Heart left ventricle (tissue), 16 donors: ENCODE measurements around the gene ARF1. TPM values are rescaled to one million over a fixed set of nuclear protein-coding genes. Genes with fewer than 3 reads are reported as not detected.

Source experiments
- ATAC-seq, 4 donors: fragments of 200-7000 bp; cut with Tn5 transposase; one replicate each; pipeline ENCODE4 v1.9.1; 2020 to 2022; ENCODE audit warnings: moderate library complexity in 4 of 4, mild to moderate bottlenecking in 3 of 4, moderate number of reproducible peaks in 1 of 4
- DNase-seq, 5 donors: peaks; one replicate each; pipeline ENCODE4 v3.0.0-alpha.2; 2020
- H3K27ac ChIP-seq, 12 donors: fragments of 200-600 bp; sonication (generic) in 4 of 12; one replicate each; pipeline versions ENCODE4 v1.5.0 to v1.8.0; 2016 to 2022; ENCODE audit warnings: mild to moderate bottlenecking in 2 of 12
- H3K27me3 ChIP-seq, 9 donors: fragments of 200-600 bp; sonication (generic) in 2 of 9; one replicate each; pipeline versions ENCODE4 v1.5.1 to v1.8.0; 2016 to 2022; ENCODE audit warnings: mild to moderate bottlenecking in 3 of 9
- H3K36me3 ChIP-seq, 9 donors: fragments of 200-600 bp; sonication (generic) in 2 of 9; one replicate each; pipeline versions ENCODE4 v1.5.0 to v1.8.0; 2018 to 2022; ENCODE audit warnings: mild to moderate bottlenecking in 2 of 9
- H3K4me1 ChIP-seq, 12 donors: fragments of 200-600 bp; sonication (generic) in 4 of 12; one replicate each; pipeline versions ENCODE4 v1.5.0 to v1.8.0; 2016 to 2022; ENCODE audit warnings: mild to moderate bottlenecking in 3 of 12
- H3K4me3 ChIP-seq, 12 donors: fragments of 200-600 bp; sonication (generic) in 4 of 12; one replicate each; pipeline versions ENCODE4 v1.5.0 to v1.8.0; 2017 to 2022; ENCODE audit warnings: mild to moderate bottlenecking in 9 of 12, moderate library complexity in 4 of 12
- H3K9me3 ChIP-seq, 12 donors: fragments of 200-600 bp; sonication (generic) in 4 of 12; one replicate each; pipeline versions ENCODE4 v1.5.0 to v1.8.0; 2016 to 2022; ENCODE audit warnings: mild to moderate bottlenecking in 1 of 12
- CTCF ChIP-seq, 12 donors: fragments of 200-600 bp; sonication (generic) in 4 of 12; IDR thresholded peaks; one replicate each; pipeline versions ENCODE4 v1.5.0 to v1.8.0; 2018 to 2022; ENCODE audit warnings: antibody characterized with exemption in 12 of 12, mild to moderate bottlenecking in 5 of 12
- POLR2A ChIP-seq, 2 donors: fragments of 450-650 bp; IDR thresholded peaks; one replicate each; pipeline ENCODE4 v1.6.1; 2017; ENCODE audit warnings: antibody characterized with exemption in 2 of 2, mild to moderate bottlenecking in 2 of 2, moderate library complexity in 2 of 2
- WGBS, 4 donors: extraction: QIAGEN DNeasy Blood & Tissue Kit in 2 of 4; methylation state at CpG; one replicate each; pipeline versions ENCODE4 v1.1.5 to v1.1.7; 2013 to 2018; 5-methylcytosine and 5-hydroxymethylcytosine counted together
- intact Hi-C, 10 donors: fragments of 100-400 bp; cut with DNase I; formaldehyde crosslinking; loops; one replicate each; pipeline versions ENCODE4 v1.11.1 to v1.14.2; 2022
- polyA plus RNA-seq, 2 donors: library from polyadenylated mRNA; stranded (reverse); fragments of 200-250 nt; gene quantifications; one replicate each; pipeline ENCODE4 v1.2.3, GENCODE V29; 2013
- total RNA-seq, 9 donors: library from RNA; depleted of rRNA in 2 of 9; stranded (reverse); fragments of >200 nt in 2 of 9; fragmentation: NEBNext Ultra II Directional in 3 of 9; extraction: Animal tissue kit (Norgen Biotek cat#: 25700) in 3 of 9; gene quantifications; one replicate each; pipeline versions ENCODE4 v1.1.0 to v1.2.4, GENCODE V29; 2016 to 2023
- donor health status: ischemic (EF 13 %, LVEDD 7.1; RV severe dilation, severe dysfunction).
- donor health status: healthy with polysubstance abuse.
- donor health status: DM: no; HTN: yes; CAD: no.
- donor health status: DM: no; HTN: no; CAD: no.
- donor health status: ischemic (EF 25% LVEDD 6.9; RV normal size, moderate dysfunction).
- donor health status: ischemic (EF 25% LVEDD 5.7; RV mildly dilated, moderate dysfunction).
- donor health status: healthy.
- donor health status: DM: yes; HTN: yes; CAD: no.
- donor health status: ischemic (EF 35%, LVEDD 5.7; RV mildly dilated, moderate dysfunction).
- donor health status: nonischemic (EF 11% LVEDD 7.7; RV severe dilation, severe dysfunction).
- donor health status: DM: yes; HTN: yes; CAD: no.
- donor health status: PGD.
- donor health status: ischemic (EF 29% LVEDD 5.4; RV normal size, mild dysfunction).
- donor health status: nonischemic (EF 23%, LVEDD 6.1; RV moderate dilation, normal function).

The ARF1 gene
- total and polyA plus RNA-seq, 11 donors = 217 to 580 (median 310) TPM

GRCh38 chr1:228042508-228042907 is 40.0 kb upstream of the ARF1 start:
- H3K9me3 ChIP-seq = no peaks in the 10 kb centered on the region
- intact Hi-C loops = no loop called here
- DNase-seq (no peak), ATAC-seq (no peak)
- H3K36me3 ChIP-seq = no peaks in the 10 kb centered on the region
- no peak overlapping the region for H3K4me3 ChIP-seq
- peaks cover 0 to 8% (median 2%) of the 10 kb centered on the region in 12 donors for H3K4me1 ChIP-seq
- peaks cover 6 to 31% (median 23%) of the 10 kb centered on the region in 9 donors for H3K27me3 ChIP-seq
- no peak for TF ChIP-seq POLR2A (IDR thresholded peaks at IDR 0.05)
- TF ChIP-seq CTCF (IDR thresholded peaks at IDR 0.05) = no peak
- no peak overlapping the region for H3K27ac ChIP-seq

DNA sequence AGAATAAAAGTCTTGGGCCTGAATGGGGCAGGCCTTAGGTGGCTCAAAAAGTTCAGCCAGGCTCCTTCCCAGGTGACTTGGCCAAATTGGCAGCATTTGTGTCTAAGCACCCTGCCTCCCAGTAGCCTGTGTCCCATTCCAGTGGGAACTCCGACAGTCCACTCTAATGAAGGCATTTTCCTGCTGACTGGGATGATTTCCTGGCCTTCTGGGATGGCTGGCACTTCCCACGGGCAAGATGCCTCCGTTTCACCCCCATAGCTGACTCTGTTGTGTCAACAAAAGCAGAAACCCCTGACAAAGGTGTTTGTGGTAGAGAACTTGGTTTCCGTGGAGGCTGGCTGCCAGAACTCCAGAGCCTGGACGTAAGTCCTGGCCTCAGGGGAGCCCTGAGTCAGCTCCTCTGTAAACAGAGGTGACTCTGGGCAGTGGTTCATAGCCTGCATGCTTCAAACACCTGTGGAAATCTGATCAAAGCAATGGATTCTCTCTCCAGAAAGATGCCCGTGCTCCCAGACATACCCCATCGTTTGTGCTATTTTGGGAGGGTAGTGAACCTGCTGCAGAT is 39.1 kb upstream of the ARF1 start:
- H3K36me3 ChIP-seq = no peaks in the 10 kb centered on the region
- no peak overlapping the region for H3K4me3 ChIP-seq
- ATAC-seq = no peak
- WGBS, 4 donors = 47 to 58% (median 53%) methylated on average over 5 to 7 of the region's 7 CpGs
- no peak overlapping the region for H3K27ac ChIP-seq
- intact Hi-C loops = no loop called here
- no peaks in the 10 kb centered on the region for H3K4me1 ChIP-seq
- peaks cover 0 to 22% (median 16%) of the 10 kb centered on the region in 9 donors for H3K27me3 ChIP-seq
- TF ChIP-seq CTCF (IDR thresholded peaks at IDR 0.05) = no peak
- no peak for DNase-seq
- no peaks in the 10 kb centered on the region for H3K9me3 ChIP-seq

DNA sequence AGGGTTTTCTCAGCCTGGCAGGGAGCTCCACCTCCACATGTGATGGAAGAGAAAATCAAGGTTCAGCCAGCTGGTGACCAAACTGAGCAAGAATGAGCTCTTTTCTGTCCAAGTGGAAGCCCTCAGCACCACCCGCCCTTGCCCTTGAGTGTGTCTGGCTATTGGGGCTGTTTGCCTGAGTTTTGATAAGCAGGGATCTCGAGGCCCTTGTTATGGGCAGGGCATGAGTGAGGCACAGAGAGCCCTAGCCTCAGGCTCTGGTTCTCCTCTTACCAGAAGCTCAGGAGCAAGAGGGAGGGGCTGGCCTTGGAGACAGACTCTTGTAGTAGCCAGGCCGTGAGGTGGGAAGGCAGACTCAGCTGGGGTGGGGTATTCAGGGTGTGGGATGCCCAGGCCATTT is 37.5 kb upstream of the ARF1 start:
- Histone ChIP-seq H3K27me3 (peaks cover 0 to 9% (median 6%) of the 10 kb centered on the region in 9 donors), H3K4me3 (no peak overlapping the region), H3K9me3 (no peaks in the 10 kb centered on the region), H3K36me3 (no peaks in the 10 kb centered on the region), H3K27ac (no peak overlapping the region), H3K4me1 (no peaks in the 10 kb centered on the region)
- ATAC-seq (no peak), DNase-seq (no peak)
- TF ChIP-seq CTCF (IDR thresholded peaks at IDR 0.05) (no peak), POLR2A (IDR thresholded peaks at IDR 0.05) (no peak)
- WGBS, 4 donors = 56 to 82% (median 58%) methylated on average over 3 of the region's 3 CpGs
- intact Hi-C loops = no loop called here

GRCh38 chr1:228045405-228045804 is 37.1 kb upstream of the ARF1 start:
- TF ChIP-seq POLR2A (IDR thresholded peaks at IDR 0.05) (no peak), CTCF (IDR thresholded peaks at IDR 0.05) (no peak)
- no peak overlapping the region for H3K27ac ChIP-seq
- no peaks in the 10 kb centered on the region for H3K4me1 ChIP-seq
- 75 to 78% (median 76%) methylated on average over 7 of the region's 7 CpGs for WGBS, 4 donors
- ATAC-seq = no peak
- no peak for DNase-seq
- no peaks in the 10 kb centered on the region for H3K36me3 ChIP-seq
- H3K27me3 ChIP-seq = peaks cover 0 to 6% (median 2%) of the 10 kb centered on the region in 9 donors
- no peak overlapping the region for H3K4me3 ChIP-seq
- H3K9me3 ChIP-seq = no peaks in the 10 kb centered on the region
- intact Hi-C loops = no loop called here
